COLO829 (cell line): ENCODE data around the gene RCAN1.
A peak's percentile ranks its signal among the peaks of the same experiment; 100 is the strongest.
"Not testable (repeated sequence)": the region's sequence is repeated elsewhere in the genome, so short reads cannot be mapped to it uniquely, and the experiment has no call there.

Experiments
- DNase-seq: peaks from one replicate; pipeline ENCODE4 v3.0.0; 2012; ENCODE audit warnings: low spot score

The RCAN1 gene

GRCh38 chr21:34568801-34569200 lies 46.1 kb downstream of the RCAN1 start:
- not testable (repeated sequence) for DNase-seq

GRCh38 chr21:34567604-34568155 lies 47.2 kb downstream of the RCAN1 start:
- no peak for DNase-seq

- no peak for DNase-seq
Observed at GRCh38 chr21:34565238-34565637, 49.7 kb downstream of the RCAN1 start.

- not testable (repeated sequence) for DNase-seq
Observed at GRCh38 chr21:34563370-34563769, 51.5 kb downstream of the RCAN1 start.

- DNase-seq: no peak
Observed at GRCh38 chr21:34561806-34562205, 53.1 kb downstream of the RCAN1 start.

- DNase-seq: peak; percentile 68
Observed at GRCh38 chr21:34560609-34561008, 54.3 kb downstream of the RCAN1 start.

- DNase-seq: no peak
Observed at GRCh38 chr21:34560021-34560420, 54.9 kb downstream of the RCAN1 start.

GRCh38 chr21:34559089-34559631 lies 55.8 kb downstream of the RCAN1 start:
- DNase-seq: peak; percentile 92

- no peak for DNase-seq
Observed at GRCh38 chr21:34558166-34558565, 56.7 kb downstream of the RCAN1 start.

- no peak for DNase-seq
Observed at GRCh38 chr21:34557261-34557660, 57.7 kb downstream of the RCAN1 start.

GRCh38 chr21:34554670-34555069 lies 60.2 kb downstream of the RCAN1 start:
- not testable (repeated sequence) for DNase-seq

GRCh38 chr21:34554227-34554626 lies 60.7 kb downstream of the RCAN1 start:
- no peak for DNase-seq

GRCh38 chr21:34553151-34553952 lies 61.6 kb downstream of the RCAN1 start:
- DNase-seq: peak; percentile 59

GRCh38 chr21:34552360-34553098 lies 62.4 kb downstream of the RCAN1 start:
- DNase-seq: no peak

- no peak for DNase-seq
Observed at GRCh38 chr21:34550182-34550799, 64.6 kb downstream of the RCAN1 start.

GRCh38 chr21:34548781-34549376 lies 66.0 kb downstream of the RCAN1 start:
- no peak for DNase-seq

GRCh38 chr21:34546542-34546941 lies 68.4 kb downstream of the RCAN1 start:
- DNase-seq: no peak

- peak; percentile 71 for DNase-seq
Observed at GRCh38 chr21:34545079-34545884, 69.6 kb downstream of the RCAN1 start.

- DNase-seq: no peak
Observed at GRCh38 chr21:34544032-34544496, 70.8 kb downstream of the RCAN1 start.

GRCh38 chr21:34543017-34543416 lies 71.9 kb downstream of the RCAN1 start:
- no peak for DNase-seq

- DNase-seq: no peak
Observed at GRCh38 chr21:34540206-34540605, 74.7 kb downstream of the RCAN1 start.
